Dermis blood vessel endothelial cell (primary cell): ENCODE results near the gene ITPRIPL1. TPM values are rescaled to one million over a fixed set of nuclear protein-coding genes. Genes with fewer than 3 reads are reported as not detected.
A peak's percentile ranks its signal among the peaks of the same experiment; 100 is the strongest.

Experiments
- DNase-seq: peaks from one replicate; pipeline ENCODE4 v3.0.0; 2010
- total RNA-seq: library from RNA; depleted of rRNA; stranded (reverse); fragments of >200 nt; gene quantifications from 2 replicates; pipeline ENCODE4 v1.2.3, GENCODE V29; 2014

The ITPRIPL1 gene
- total RNA-seq, 1 donor from 2014 or later, result 7.0 TPM

- no peak for DNase-seq
Measured at GRCh38 chr2:96323849-96324248, 1.3 kb upstream of the ITPRIPL1 start.

- DNase-seq, result no peak
Measured at GRCh38 chr2:96324721-96325040, 436 bp upstream of the ITPRIPL1 start.

GRCh38 chr2:96325884-96326255 is 753 bp downstream of the ITPRIPL1 start:
- no peak for DNase-seq

GRCh38 chr2:96326564-96326963 is 1.4 kb downstream of the ITPRIPL1 start:
- no peak for DNase-seq

- DNase-seq, result no peak
Measured at GRCh38 chr2:96326990-96327820, 2.1 kb downstream of the ITPRIPL1 start.

GRCh38 chr2:96329456-96329855 is 4.3 kb downstream of the ITPRIPL1 start:
- peak; percentile 88 for DNase-seq

GRCh38 chr2:96329874-96330273 is 4.8 kb downstream of the ITPRIPL1 start:
- DNase-seq, result no peak

- no peak for DNase-seq
Measured at GRCh38 chr2:96330407-96330806, 5.3 kb downstream of the ITPRIPL1 start.

- DNase-seq, result no peak
Measured at GRCh38 chr2:96333708-96334107, 8.6 kb downstream of the ITPRIPL1 start.

GRCh38 chr2:96336104-96336775 is 11.1 kb downstream of the ITPRIPL1 start:
- DNase-seq, result peak; percentile 12

GRCh38 chr2:96336873-96337272 is 11.8 kb downstream of the ITPRIPL1 start:
- DNase-seq, result no peak

- DNase-seq, result no peak
Measured at GRCh38 chr2:96340493-96341414, 15.6 kb downstream of the ITPRIPL1 start.

- DNase-seq, result no peak
Measured at GRCh38 chr2:96341641-96342040, 16.5 kb downstream of the ITPRIPL1 start.

GRCh38 chr2:96342085-96342484 is 17.0 kb downstream of the ITPRIPL1 start:
- DNase-seq, result peak; percentile 51

GRCh38 chr2:96344011-96344410 is 18.9 kb downstream of the ITPRIPL1 start:
- no peak for DNase-seq

GRCh38 chr2:96345438-96345837 is 20.3 kb downstream of the ITPRIPL1 start:
- peak; percentile 33 for DNase-seq

- no peak for DNase-seq
Measured at GRCh38 chr2:96345868-96346462, 20.8 kb downstream of the ITPRIPL1 start.

- no peak for DNase-seq
Measured at GRCh38 chr2:96347395-96347794, 22.3 kb downstream of the ITPRIPL1 start.

- DNase-seq, result peak; percentile 49
Measured at GRCh38 chr2:96353032-96353561, 28.0 kb downstream of the ITPRIPL1 start.

- DNase-seq, result peak; percentile 92
Measured at GRCh38 chr2:96353606-96354101, 28.5 kb downstream of the ITPRIPL1 start.

GRCh38 chr2:96354492-96354891 is 29.4 kb downstream of the ITPRIPL1 start:
- DNase-seq, result peak; percentile 51

GRCh38 chr2:96356889-96357288 is 31.8 kb downstream of the ITPRIPL1 start:
- DNase-seq, result no peak
